ENCODE results near the gene ABHD17C. TPM values are rescaled to one million over a fixed set of nuclear protein-coding genes. Genes with fewer than 3 reads are reported as not detected.

The ABHD17C gene
- total RNA-seq, 3 donors from 2014 or later: 1.3 to 5.2 (median 5.1) TPM

DNA sequence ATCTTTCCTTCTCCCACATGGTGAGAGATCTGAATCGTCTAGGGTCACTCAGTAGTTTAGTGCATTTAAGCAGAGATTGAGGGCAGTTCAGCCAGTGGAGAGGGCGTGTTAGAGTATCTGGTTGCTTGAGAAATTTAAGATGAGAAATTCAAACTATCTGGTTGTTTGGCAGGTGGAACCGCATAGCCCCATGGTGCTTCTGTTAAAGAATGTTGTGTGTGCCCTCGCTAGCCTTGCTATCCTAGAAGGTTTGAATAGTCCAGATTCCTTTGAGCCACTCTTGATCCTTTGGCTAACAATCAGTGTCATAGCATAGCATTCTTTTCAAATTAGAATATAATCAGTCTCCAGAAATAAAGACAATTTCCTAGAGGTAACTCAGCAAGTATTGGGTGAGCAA lies 32.1 kb downstream of the ABHD17C start:
- H3K4me1 ChIP-seq: no peaks in the 10 kb centered on the region
- no peaks in the 10 kb centered on the region for H3K9me3 ChIP-seq
- TF ChIP-seq POLR2A (IDR thresholded peaks at IDR 0.05) (no peak), POLR2AphosphoS5 (IDR thresholded peaks at IDR 0.05) (no peak)
- TF ChIP-seq, protein P1, sequence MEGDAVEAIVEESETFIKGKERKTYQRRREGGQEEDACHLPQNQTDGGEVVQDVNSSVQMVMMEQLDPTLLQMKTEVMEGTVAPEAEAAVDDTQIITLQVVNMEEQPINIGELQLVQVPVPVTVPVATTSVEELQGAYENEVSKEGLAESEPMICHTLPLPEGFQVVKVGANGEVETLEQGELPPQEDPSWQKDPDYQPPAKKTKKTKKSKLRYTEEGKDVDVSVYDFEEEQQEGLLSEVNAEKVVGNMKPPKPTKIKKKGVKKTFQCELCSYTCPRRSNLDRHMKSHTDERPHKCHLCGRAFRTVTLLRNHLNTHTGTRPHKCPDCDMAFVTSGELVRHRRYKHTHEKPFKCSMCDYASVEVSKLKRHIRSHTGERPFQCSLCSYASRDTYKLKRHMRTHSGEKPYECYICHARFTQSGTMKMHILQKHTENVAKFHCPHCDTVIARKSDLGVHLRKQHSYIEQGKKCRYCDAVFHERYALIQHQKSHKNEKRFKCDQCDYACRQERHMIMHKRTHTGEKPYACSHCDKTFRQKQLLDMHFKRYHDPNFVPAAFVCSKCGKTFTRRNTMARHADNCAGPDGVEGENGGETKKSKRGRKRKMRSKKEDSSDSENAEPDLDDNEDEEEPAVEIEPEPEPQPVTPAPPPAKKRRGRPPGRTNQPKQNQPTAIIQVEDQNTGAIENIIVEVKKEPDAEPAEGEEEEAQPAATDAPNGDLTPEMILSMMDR (IDR thresholded peaks at IDR 0.05): no peak
- no peaks in the 10 kb centered on the region for H3K36me3 ChIP-seq
- no peak overlapping the region for H3K27ac ChIP-seq
- H3K4me3 ChIP-seq: no peak overlapping the region
- no peak for DNase-seq (ENCODE audit: low spot score in 2 of 2)
- intact Hi-C loops (cut with DNase I; ENCODE audit: low total_unique reads): no loop called here
- no peaks in the 10 kb centered on the region for H3K27me3 ChIP-seq

DNA sequence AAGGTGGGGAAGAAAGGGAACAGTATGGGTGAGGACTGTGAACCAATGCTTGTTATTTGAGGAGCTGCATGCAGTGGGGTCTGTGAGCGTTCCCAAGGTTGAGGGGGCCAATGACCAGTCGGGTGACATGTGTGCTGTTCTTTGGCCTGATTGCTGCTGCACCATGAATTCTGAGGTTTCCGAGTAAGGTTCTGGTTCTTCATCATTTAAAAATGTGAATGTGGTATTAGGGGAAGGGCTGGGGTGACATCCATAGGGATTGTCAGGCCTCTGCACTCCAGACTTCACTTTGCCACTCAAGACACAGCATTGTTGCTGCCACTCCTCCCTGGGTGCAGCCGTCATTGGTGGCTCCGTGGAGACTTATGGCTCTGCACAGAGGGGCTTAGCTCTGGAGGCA lies 32.5 kb downstream of the ABHD17C start:
- Histone ChIP-seq H3K27ac (no peak overlapping the region), H3K36me3 (no peaks in the 10 kb centered on the region), H3K27me3 (no peaks in the 10 kb centered on the region), H3K9me3 (no peaks in the 10 kb centered on the region), H3K4me1 (no peaks in the 10 kb centered on the region), H3K4me3 (no peak overlapping the region)
- TF ChIP-seq POLR2AphosphoS5 (IDR thresholded peaks at IDR 0.05): no peak
- TF ChIP-seq, protein P1 (IDR thresholded peaks at IDR 0.05): no peak
- no peak for TF ChIP-seq POLR2A (IDR thresholded peaks at IDR 0.05)
- DNase-seq (ENCODE audit: low spot score in 2 of 2): no peak
- intact Hi-C loops (cut with DNase I; ENCODE audit: low total_unique reads): no loop called here

DNA sequence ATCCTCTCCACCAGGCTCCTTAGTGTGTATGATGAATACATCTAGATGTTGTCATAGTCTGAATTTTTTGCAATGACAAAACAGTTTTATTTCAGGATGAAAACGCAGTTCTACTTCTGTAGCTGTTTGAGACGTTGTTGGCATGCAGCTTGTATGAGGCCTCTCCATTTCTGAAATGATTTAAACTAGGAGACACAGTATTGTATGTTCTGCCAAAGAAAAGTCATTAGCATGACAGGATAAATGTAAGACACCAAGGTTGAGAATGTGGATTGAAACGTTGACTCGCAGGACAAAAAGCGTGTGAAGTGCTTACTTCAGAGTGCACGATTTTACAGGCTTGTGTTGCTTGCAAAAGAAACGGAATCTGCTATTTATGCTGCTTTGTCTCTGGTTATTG lies 35.3 kb downstream of the ABHD17C start:
- intact Hi-C loops (cut with DNase I; ENCODE audit: low total_unique reads): no loop called here
- TF ChIP-seq POLR2A (IDR thresholded peaks at IDR 0.05) (no peak), POLR2AphosphoS5 (IDR thresholded peaks at IDR 0.05) (no peak)
- TF ChIP-seq, protein P1 (IDR thresholded peaks at IDR 0.05): no peak
- DNase-seq (ENCODE audit: low spot score in 2 of 2): no peak

DNA sequence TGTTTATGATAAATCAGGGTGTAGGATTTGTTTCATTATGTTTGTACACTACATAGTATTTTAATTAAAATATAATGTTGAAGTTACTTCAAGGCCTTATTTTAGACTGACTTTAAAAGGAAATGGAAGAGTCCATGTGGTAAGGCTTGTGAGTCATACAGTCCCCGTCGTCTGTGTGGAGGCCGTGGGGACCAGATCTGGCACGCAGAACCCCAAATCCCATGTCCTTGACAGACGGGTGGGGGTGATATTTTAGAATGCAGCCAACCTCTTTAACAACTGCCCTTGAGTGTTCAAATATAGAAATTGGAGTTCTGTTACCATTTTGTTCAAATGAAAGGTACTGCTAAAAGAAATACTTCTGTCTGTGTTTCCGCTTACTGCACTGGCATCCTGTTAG lies 35.8 kb downstream of the ABHD17C start:
- Histone ChIP-seq H3K27me3 (no peaks in the 10 kb centered on the region), H3K27ac (no peak overlapping the region), H3K9me3 (no peaks in the 10 kb centered on the region), H3K4me3 (no peak overlapping the region), H3K4me1 (no peaks in the 10 kb centered on the region), H3K36me3 (no peaks in the 10 kb centered on the region)
- intact Hi-C loops (cut with DNase I; ENCODE audit: low total_unique reads): no loop called here
- TF ChIP-seq, protein P1 (IDR thresholded peaks at IDR 0.05): no peak
- TF ChIP-seq POLR2AphosphoS5 (IDR thresholded peaks at IDR 0.05) (no peak), POLR2A (IDR thresholded peaks at IDR 0.05) (no peak)
- no peak for DNase-seq (ENCODE audit: low spot score in 2 of 2)

More for the DNA sequence above, 35.3 kb downstream of the ABHD17C start:
- no peak overlapping the region for H3K27ac ChIP-seq
- H3K4me3 ChIP-seq: no peak overlapping the region
- no peaks in the 10 kb centered on the region for H3K36me3 ChIP-seq
- no peaks in the 10 kb centered on the region for H3K4me1 ChIP-seq
- H3K27me3 ChIP-seq: no peaks in the 10 kb centered on the region
- H3K9me3 ChIP-seq: no peaks in the 10 kb centered on the region

DNA sequence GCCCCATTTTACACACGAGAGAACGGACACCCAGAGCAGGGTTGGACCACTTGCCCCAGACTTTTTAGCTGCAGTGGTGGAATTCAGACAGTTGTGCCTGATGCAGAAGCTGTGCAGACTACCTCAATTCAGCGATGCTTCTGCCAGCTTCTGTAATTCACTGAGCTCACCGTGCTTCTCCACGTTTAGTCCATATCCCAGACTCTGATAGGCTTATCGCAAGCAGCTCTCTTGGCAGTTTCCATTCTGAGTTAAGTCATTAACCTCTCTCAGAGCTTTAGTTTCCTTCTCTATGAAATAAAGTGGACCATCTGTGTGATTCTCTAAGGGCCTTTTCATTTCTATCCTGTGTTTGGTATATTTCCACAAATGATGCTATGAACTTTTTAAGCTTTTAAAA lies 37.1 kb downstream of the ABHD17C start:
- no peaks in the 10 kb centered on the region for H3K36me3 ChIP-seq
- no peaks in the 10 kb centered on the region for H3K4me1 ChIP-seq
- H3K27me3 ChIP-seq: no peaks in the 10 kb centered on the region
- no peaks in the 10 kb centered on the region for H3K9me3 ChIP-seq
- no peak for TF ChIP-seq POLR2A (IDR thresholded peaks at IDR 0.05)
- TF ChIP-seq POLR2AphosphoS5 (IDR thresholded peaks at IDR 0.05): no peak
- TF ChIP-seq, protein P1 (IDR thresholded peaks at IDR 0.05): no peak
- H3K4me3 ChIP-seq: no peak overlapping the region
- intact Hi-C loops (cut with DNase I; ENCODE audit: low total_unique reads): no loop called here
- DNase-seq (ENCODE audit: low spot score in 2 of 2): no peak
- no peak overlapping the region for H3K27ac ChIP-seq
